ENCODE results near the gene ITPA.

DNA sequence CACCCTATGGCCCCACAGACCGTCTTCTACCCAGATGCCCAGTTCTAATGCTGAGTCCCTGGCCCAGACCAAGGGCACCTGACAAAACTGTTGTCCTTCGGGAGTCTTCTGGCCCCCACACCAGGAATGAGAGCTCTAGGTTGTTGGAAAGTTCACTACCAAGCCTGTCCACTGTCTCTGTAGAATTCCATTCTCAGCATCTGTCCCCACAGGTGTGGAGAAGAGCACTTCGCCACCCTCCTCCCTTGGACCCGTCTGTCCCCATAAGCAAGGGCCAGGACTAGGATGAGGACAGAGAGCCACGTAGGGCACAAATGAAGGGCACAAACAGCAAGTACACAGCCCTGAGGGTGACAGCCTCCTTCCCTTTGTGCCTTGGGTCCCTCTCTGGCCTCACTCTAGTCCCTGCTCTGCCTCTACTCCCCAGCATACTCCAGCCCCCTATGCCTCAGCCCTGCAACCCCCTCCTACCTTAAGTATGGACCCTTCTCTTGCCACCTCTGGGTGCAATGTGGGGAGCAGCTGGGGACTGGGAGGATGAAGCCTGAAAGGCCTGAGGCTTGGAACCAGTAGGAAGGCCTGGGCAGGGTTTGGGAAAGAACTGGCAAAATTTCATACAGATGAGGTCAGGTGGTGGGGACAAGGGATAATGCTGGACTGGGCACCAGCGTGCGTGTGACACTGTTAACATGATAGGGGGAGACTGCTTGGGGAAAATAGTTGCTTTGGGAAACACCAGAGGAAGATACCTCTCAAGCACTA lies 40.3 kb upstream of the ITPA start:
- TF ChIP-seq ETV5 (CRISPR knock-in tag; IDR thresholded peaks at IDR 0.05; ENCODE audit: borderline replicate concordance) (no peak), GPBP1L1 (CRISPR knock-in tag; IDR thresholded peaks at IDR 0.05) (no peak), ZBTB33 (CRISPR knock-in tag; IDR thresholded peaks at IDR 0.05) (no peak), SKIL (CRISPR knock-in tag; IDR thresholded peaks at IDR 0.05; ENCODE audit: borderline replicate concordance) (0 out of 2 replicates have a peak, but pooled peaks have one; percentile 5), SP2 (CRISPR knock-in tag; IDR thresholded peaks at IDR 0.05) (no peak; the same call in 1 of the 2 replicates), ZFP36 (IDR thresholded peaks at IDR 0.05; ENCODE audit: borderline replicate concordance, low read depth, low read length, partially characterized antibody) (no peak), ZNF274 (CRISPR knock-in tag; IDR thresholded peaks at IDR 0.05) (no peak), ZFX (CRISPR knock-in tag; IDR thresholded peaks at IDR 0.05; ENCODE audit: low read depth) (no peak)
- TF ChIP-seq, protein P1, sequence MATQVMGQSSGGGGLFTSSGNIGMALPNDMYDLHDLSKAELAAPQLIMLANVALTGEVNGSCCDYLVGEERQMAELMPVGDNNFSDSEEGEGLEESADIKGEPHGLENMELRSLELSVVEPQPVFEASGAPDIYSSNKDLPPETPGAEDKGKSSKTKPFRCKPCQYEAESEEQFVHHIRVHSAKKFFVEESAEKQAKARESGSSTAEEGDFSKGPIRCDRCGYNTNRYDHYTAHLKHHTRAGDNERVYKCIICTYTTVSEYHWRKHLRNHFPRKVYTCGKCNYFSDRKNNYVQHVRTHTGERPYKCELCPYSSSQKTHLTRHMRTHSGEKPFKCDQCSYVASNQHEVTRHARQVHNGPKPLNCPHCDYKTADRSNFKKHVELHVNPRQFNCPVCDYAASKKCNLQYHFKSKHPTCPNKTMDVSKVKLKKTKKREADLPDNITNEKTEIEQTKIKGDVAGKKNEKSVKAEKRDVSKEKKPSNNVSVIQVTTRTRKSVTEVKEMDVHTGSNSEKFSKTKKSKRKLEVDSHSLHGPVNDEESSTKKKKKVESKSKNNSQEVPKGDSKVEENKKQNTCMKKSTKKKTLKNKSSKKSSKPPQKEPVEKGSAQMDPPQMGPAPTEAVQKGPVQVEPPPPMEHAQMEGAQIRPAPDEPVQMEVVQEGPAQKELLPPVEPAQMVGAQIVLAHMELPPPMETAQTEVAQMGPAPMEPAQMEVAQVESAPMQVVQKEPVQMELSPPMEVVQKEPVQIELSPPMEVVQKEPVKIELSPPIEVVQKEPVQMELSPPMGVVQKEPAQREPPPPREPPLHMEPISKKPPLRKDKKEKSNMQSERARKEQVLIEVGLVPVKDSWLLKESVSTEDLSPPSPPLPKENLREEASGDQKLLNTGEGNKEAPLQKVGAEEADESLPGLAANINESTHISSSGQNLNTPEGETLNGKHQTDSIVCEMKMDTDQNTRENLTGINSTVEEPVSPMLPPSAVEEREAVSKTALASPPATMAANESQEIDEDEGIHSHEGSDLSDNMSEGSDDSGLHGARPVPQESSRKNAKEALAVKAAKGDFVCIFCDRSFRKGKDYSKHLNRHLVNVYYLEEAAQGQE (IDR thresholded peaks at IDR 0.05; ENCODE audit: borderline replicate concordance in 1 of 2, low read depth in 1 of 2, low read length in 2 of 2), result no peak

Measured in HepG2 (cell line).